Measurements from ENCODE around the gene MTTP. TPM values are rescaled to one million over a fixed set of nuclear protein-coding genes. Genes with fewer than 3 reads are reported as not detected.

The MTTP gene
- total and polyA plus RNA-seq, 11 donors: 0.44 to 5.0 (median 2.2) TPM

DNA sequence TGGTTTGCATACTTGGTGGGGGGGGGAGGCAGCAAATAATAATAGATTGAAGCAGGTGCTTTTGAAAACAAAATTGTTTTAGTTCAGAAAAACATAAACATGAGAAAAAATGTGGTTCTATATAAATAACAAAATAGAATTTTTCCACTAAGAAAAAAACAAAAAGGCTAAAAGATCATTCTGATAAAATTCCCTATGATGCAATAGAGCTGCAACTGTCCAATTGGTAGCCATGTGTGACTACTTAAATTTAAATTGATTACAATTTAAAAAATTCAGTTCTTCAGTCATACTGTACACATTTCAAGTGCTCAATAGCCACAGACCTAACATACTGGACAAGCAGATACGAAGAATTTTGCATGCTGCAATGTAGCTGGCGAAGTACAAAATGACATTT is 21.8 kb upstream of the MTTP start:
- 96 to 100% (median 98%) methylated on average over 2 of the region's 2 CpGs for WGBS, 4 donors
- Histone ChIP-seq H3K27ac (no peak overlapping the region), H3K36me3 (peaks cover 0 to 75% (median 29%) of the 10 kb centered on the region in 9 donors), H3K9me3 (no peaks in the 10 kb centered on the region), H3K4me3 (no peak overlapping the region), H3K4me1 (no peaks in the 10 kb centered on the region), H3K27me3 (no peaks in the 10 kb centered on the region)
- ATAC-seq: no peak
- no peak for DNase-seq
- intact Hi-C loops (cut with DNase I): no loop called here
- TF ChIP-seq, protein P1, sequence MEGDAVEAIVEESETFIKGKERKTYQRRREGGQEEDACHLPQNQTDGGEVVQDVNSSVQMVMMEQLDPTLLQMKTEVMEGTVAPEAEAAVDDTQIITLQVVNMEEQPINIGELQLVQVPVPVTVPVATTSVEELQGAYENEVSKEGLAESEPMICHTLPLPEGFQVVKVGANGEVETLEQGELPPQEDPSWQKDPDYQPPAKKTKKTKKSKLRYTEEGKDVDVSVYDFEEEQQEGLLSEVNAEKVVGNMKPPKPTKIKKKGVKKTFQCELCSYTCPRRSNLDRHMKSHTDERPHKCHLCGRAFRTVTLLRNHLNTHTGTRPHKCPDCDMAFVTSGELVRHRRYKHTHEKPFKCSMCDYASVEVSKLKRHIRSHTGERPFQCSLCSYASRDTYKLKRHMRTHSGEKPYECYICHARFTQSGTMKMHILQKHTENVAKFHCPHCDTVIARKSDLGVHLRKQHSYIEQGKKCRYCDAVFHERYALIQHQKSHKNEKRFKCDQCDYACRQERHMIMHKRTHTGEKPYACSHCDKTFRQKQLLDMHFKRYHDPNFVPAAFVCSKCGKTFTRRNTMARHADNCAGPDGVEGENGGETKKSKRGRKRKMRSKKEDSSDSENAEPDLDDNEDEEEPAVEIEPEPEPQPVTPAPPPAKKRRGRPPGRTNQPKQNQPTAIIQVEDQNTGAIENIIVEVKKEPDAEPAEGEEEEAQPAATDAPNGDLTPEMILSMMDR (IDR thresholded peaks at IDR 0.05): no peak

DNA sequence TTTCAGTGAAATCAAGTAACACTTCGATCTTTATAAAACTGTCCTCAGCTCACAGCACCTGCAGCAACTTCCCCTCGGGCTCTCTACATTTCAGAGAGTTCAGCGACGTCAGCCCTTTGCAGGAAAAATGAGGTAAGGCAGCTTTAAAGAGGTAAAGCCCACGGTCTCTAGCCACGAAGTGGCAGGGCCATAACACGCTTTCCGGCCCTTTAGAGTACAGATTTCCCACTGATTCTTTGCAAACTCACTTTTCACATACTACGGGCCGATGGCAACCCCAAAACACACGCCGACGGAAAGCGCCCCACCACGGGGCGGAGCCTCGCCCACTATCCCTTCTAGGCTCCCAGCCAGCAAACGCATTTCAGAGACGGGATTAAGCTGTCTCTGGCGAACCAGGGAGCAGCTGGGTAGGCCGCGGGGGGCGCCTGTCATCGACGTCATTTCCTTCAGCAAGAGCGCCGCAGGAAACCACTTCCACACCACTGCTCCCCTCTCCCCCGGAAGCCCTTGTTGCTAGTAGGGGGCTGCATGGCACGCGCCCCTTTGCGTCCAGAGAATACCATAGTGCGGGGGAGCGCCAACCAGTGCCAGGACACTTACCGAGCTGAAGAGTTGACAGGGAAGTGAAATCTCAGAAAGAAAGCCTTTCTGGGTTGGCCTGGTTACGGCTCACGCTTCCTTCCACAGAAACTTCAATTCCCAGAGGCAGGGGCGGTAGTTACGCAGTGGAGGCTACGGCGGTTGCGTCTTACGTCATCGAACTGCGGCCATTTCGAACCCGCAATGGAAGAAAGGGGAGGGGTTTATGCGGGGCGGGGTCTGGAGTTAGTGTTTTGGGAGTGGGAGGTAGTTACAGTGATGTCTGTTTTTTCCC is 11.1 kb upstream of the MTTP start, which contains the start of gene TRMT10A:
Gene TRMT10A (minus strand): TSS at position 730 of the 877 bp plus-strand sequence. CDS start 4,701 bp downstream, outside the sequence.
- WGBS, 4 donors: 0 to 1% (median 0%) methylated on average over 41 to 48 of the region's 48 CpGs
- Histone ChIP-seq H3K27ac (peak within 1 kb of the TSS; percentile 87 to 98 (median 94)), H3K4me1 (peaks cover 0 to 13% (median 8%) of the 10 kb centered on the region in 12 donors), H3K36me3 (peaks cover 0 to 3% (median 0%) of the 10 kb centered on the region in 9 donors), H3K4me3 (peak within 1 kb of the TSS; percentile 38 to 74 (median 62)), H3K9me3 (no peaks in the 10 kb centered on the region), H3K27me3 (peaks cover 0 to 10% (median 0%) of the 10 kb centered on the region in 9 donors)
- TF ChIP-seq POLR2A (IDR thresholded peaks at IDR 0.05): peak in 1 of 2 donors; percentile 46
- TF ChIP-seq, protein P1 (IDR thresholded peaks at IDR 0.05): peak in 6 of 12 donors; percentile 6 to 27 (median 16)
- intact Hi-C loops (cut with DNase I): loop anchor here (1.0 to 10.0 kb wide), 17 partner anchors 54 to 569 kb away; partner anchors contain the start of genes LAMTOR3 (in 8 of the 10), DNAJB14 (in 6 of the 10), METAP1 (in 3 of the 10) and C4orf54 (in 2 of the 10)
- ATAC-seq (peak; percentile 99), DNase-seq (peak; percentile 98 to 99 (median 99))

DNA sequence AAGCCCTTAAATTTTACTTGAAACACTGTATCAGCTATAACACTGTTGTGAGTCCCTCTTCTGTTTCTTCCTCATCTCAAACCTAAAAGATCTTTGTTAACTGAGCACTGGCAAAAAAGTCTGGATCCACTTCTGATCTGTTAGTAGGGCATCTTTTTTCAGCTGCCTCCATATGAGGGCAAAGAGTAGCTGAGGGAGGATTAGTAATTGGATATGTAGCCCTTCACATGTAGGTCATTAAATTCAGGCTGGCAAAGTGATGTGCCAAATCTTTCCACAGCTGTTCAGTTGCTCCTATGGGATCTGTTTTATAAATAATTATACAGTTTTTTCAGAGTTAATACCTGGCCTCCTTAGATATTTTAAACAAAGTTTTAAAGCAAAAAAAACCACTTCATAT is 9.7 kb upstream of the MTTP start:
- Histone ChIP-seq H3K9me3 (no peaks in the 10 kb centered on the region), H3K27me3 (peaks cover 0 to 15% (median 0%) of the 10 kb centered on the region in 9 donors), H3K4me3 (no peak overlapping the region), H3K36me3 (no peaks in the 10 kb centered on the region), H3K27ac (peak overlapping the region in 6 of 12 donors; percentile 92 to 97 (median 94)), H3K4me1 (peaks cover 0 to 13% (median 8%) of the 10 kb centered on the region in 12 donors)
- DNase-seq (no peak), ATAC-seq (no peak)
- TF ChIP-seq, protein P1 (IDR thresholded peaks at IDR 0.05): no peak
- TF ChIP-seq POLR2A (IDR thresholded peaks at IDR 0.05): no peak
- intact Hi-C loops (cut with DNase I): loop anchor here (2.0 to 10.0 kb wide), 14 partner anchors 52 to 570 kb away; partner anchors contain the start of genes LAMTOR3 (in 7 of the 10), DNAJB14 (in 6 of the 10), METAP1 (in 3 of the 10) and C4orf54 (in 2 of the 10)

DNA sequence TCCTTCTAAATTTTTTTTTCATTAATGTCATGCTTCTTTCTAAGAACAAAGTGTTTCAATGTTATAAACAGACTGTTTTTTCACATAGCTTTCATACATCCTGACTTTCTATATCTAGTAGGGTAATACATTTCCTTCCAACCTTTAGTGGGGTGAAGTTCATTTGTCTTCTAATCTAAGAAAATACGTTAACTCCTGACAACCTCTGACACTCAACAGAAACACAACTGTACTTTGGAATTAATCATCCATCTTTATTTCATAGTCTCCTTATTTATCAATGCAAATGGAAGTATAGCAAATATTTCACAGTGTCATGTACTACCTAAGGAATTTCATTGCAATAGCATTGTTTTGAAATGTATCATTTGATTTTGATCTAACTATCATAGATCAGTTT is 2.7 kb upstream of the MTTP start:
- ATAC-seq: no peak
- H3K27ac ChIP-seq: peak overlapping the region in 1 of 12 donors; percentile 59
- intact Hi-C loops (cut with DNase I): no loop called here

More for the DNA sequence above, 2.7 kb upstream of the MTTP start:
- no peaks in the 10 kb centered on the region for H3K9me3 ChIP-seq
- no peaks in the 10 kb centered on the region for H3K36me3 ChIP-seq
- peaks cover 0 to 24% (median 0%) of the 10 kb centered on the region in 9 donors for H3K27me3 ChIP-seq
- 16 to 27% (median 19%) methylated on average over 1 of the region's 1 CpG for WGBS, 4 donors
- H3K4me1 ChIP-seq: no peaks in the 10 kb centered on the region
- H3K4me3 ChIP-seq: no peak overlapping the region
- DNase-seq: no peak
- no peak for TF ChIP-seq POLR2A (IDR thresholded peaks at IDR 0.05)

Data from heart left ventricle (tissue), 16 donors.